K562 (cell line): ENCODE results near the gene FHIT. TPM values are rescaled to one million over a fixed set of nuclear protein-coding genes. Genes with fewer than 3 reads are reported as not detected.

Experiments used
- BRF1 ChIP-seq: IDR thresholded peaks from 3 replicates; pipeline ENCODE4 v1.6.1; 2011; ENCODE audit warnings: borderline replicate concordance, mild to moderate bottlenecking; ENCODE audit not compliant: insufficient read length; ENCODE audit errors: extremely low read depth
- CCNT2 ChIP-seq: IDR thresholded peaks from 2 replicates; pipeline ENCODE4 v1.6.1; 2011; ENCODE audit warnings: borderline replicate concordance, low read depth, mild to moderate bottlenecking, moderate library complexity, mixed read lengths, low read length; ENCODE audit not compliant: insufficient read length; ENCODE audit errors: extremely low read depth
- CEBPG ChIP-seq, 3 experiments: fragments of 200-800 bp in 1 of 3; sonication (Bioruptor generic) in 1 of 3; sonication (generic) in 1 of 3; formaldehyde crosslinking in 1 of 3; IDR thresholded peaks in 2 of 3; conservative IDR thresholded peaks in 1 of 3; 2 replicates each; pipeline versions ENCODE4 v1.6.1 to v1.8.0; 2016 to 2022; ENCODE audit warnings: missing compliant biosample characterization in 2 of 3, missing genetic modification characterization in 2 of 3, mild to moderate bottlenecking in 1 of 3, missing genetic modification reagents in 1 of 3
- ELF2 ChIP-seq: fragments of 250-450 bp; sonication (Bioruptor Pico); IDR thresholded peaks from 2 replicates; pipeline ENCODE4 v1.5.0; 2021; ENCODE audit warnings: mild to moderate bottlenecking
- FOS ChIP-seq: IDR thresholded peaks from 3 replicates; pipeline ENCODE4 v1.6.1; 2011; ENCODE audit not compliant: insufficient read length; ENCODE audit errors: extremely low read depth
- FOSL1 ChIP-seq: fragments of 200-800 bp; sonication (Bioruptor generic); conservative IDR thresholded peaks from 2 replicates; pipeline ENCODE4 v1.6.1; 2016; ENCODE audit warnings: missing genetic modification characterization, missing compliant biosample characterization
- FOXJ2 ChIP-seq: fragments of 200-800 bp; sonication (Bioruptor generic); IDR thresholded peaks from 2 replicates; pipeline ENCODE4 v1.6.1; 2016; ENCODE audit warnings: missing genetic modification characterization, missing compliant biosample characterization
- HMG20A ChIP-seq: fragments of 450-650 bp; formaldehyde crosslinking; conservative IDR thresholded peaks from 2 replicates; pipeline ENCODE4 v1.4.0; 2020; ENCODE audit warnings: mild to moderate bottlenecking, mixed read lengths
- KAT7 ChIP-seq: sonication (generic); formaldehyde crosslinking; IDR thresholded peaks from 2 replicates; pipeline ENCODE4 v1.8.0; 2022; ENCODE audit warnings: missing genetic modification reagents, mild to moderate bottlenecking, borderline replicate concordance
- MBD2 ChIP-seq: sonication (generic); IDR thresholded peaks from 2 replicates; pipeline ENCODE4 v1.6.1; 2016; ENCODE audit warnings: low read depth, borderline replicate concordance
- PHB2 ChIP-seq: fragments of 450-650 bp; IDR thresholded peaks from 2 replicates; pipeline ENCODE4 v1.6.1; 2017; ENCODE audit warnings: low read depth
- POLR3G ChIP-seq: IDR thresholded peaks from 2 replicates; pipeline ENCODE4 v1.6.1; 2011; ENCODE audit not compliant: insufficient read length, insufficient replicate concordance; ENCODE audit errors: extremely low read depth
- RBM14 ChIP-seq: fragments of 200-400 bp; formaldehyde crosslinking; IDR thresholded peaks from 2 replicates; pipeline ENCODE4 v1.6.1; 2018; ENCODE audit warnings: low read depth, mild to moderate bottlenecking, low read length, moderate library complexity, borderline replicate concordance; ENCODE audit not compliant: insufficient read depth
- SIN3A ChIP-seq, 2 experiments: fragments of 150-350 bp in 1 of 2; IDR thresholded peaks; 2 replicates each; pipeline ENCODE4 v1.6.1; 2011 to 2016; ENCODE audit warnings: borderline replicate concordance in 2 of 2, low read depth in 2 of 2, low read length in 2 of 2, mild to moderate bottlenecking in 2 of 2, moderate library complexity in 2 of 2; ENCODE audit not compliant: control insufficient read depth in 1 of 2
- ZC3H4 ChIP-seq: sonication (generic); formaldehyde crosslinking; IDR thresholded peaks from 2 replicates; pipeline ENCODE4 v1.9.0; 2021; ENCODE audit warnings: missing genetic modification reagents, borderline replicate concordance
- ZFX ChIP-seq: sonication (generic); formaldehyde crosslinking; IDR thresholded peaks from 2 replicates; pipeline ENCODE4 v1.8.0; 2022; ENCODE audit warnings: mild to moderate bottlenecking, missing genetic modification reagents, moderate library complexity
- ZNF143 ChIP-seq: sonication (generic); formaldehyde crosslinking; IDR thresholded peaks from 2 replicates; pipeline ENCODE4 v1.9.0; 2022; ENCODE audit warnings: mild to moderate bottlenecking, missing genetic modification reagents
- ZNF347 ChIP-seq: fragments of 450-650 bp; formaldehyde crosslinking; IDR thresholded peaks from 2 replicates; pipeline ENCODE4 v1.4.0; 2020; ENCODE audit warnings: low read depth, mild to moderate bottlenecking, moderate library complexity
- polyA plus RNA-seq, 8 experiments: library from polyadenylated mRNA; depleted of rRNA in 4 of 8; stranded (reverse) in 5 of 8; unstranded in 3 of 8; fragments of >200 nt; fragmentation: Nextera tagmentation in 2 of 8; fragmentation: Illumina TruSeq in 1 of 8; extraction: Ambion mirVana in 2 of 8; extraction: Trizol in 1 of 8; gene quantifications; 2 replicates each; pipeline versions ENCODE4 v1.2.1 to v1.2.3, GENCODE V29; 2011 to 2014; ENCODE audit warnings: inconsistent platforms in 1 of 8, missing spikeins in 1 of 8
- total RNA-seq, 7 experiments: library from RNA; depleted of rRNA in 6 of 7; stranded (reverse); fragments of >200 nt in 6 of 7; fragmentation: Illumina TruSeq in 2 of 7; extraction: Trizol in 2 of 7; gene quantifications; 2 replicates each; pipeline versions ENCODE4 v1.2.1 to v1.2.3, GENCODE V29; 2011 to 2021; ENCODE audit warnings: low replicate concordance in 1 of 7
- TF ChIP-seq, protein P1 (sequence below): sonication (generic); formaldehyde crosslinking; IDR thresholded peaks from 2 replicates; pipeline ENCODE4 v1.4.0; 2020; ENCODE audit warnings: mild to moderate bottlenecking, missing genetic modification reagents
- TF ChIP-seq, protein P2 (sequence below), 2 experiments: fragments of 450-650 bp; IDR thresholded peaks; 2 replicates each; pipeline ENCODE4 v1.6.1; 2016
- TF ChIP-seq, protein P3 (sequence below): sonication (generic); formaldehyde crosslinking; IDR thresholded peaks from 2 replicates; pipeline ENCODE4 v1.8.0; 2022; ENCODE audit warnings: mild to moderate bottlenecking, low read depth, missing genetic modification reagents
- TF ChIP-seq, protein P4 (sequence below): fragments of 450-650 bp; IDR thresholded peaks from 2 replicates; pipeline ENCODE4 v1.6.1; 2017; ENCODE audit warnings: antibody characterized with exemption

Gene FHIT
- total and polyA plus RNA-seq, 9 of the 15 experiments (the other 6 are each of a cell fraction or from before 2014, with no cell fraction given) = 1.7 to 9.1 (median 4.3) TPM

DNA sequence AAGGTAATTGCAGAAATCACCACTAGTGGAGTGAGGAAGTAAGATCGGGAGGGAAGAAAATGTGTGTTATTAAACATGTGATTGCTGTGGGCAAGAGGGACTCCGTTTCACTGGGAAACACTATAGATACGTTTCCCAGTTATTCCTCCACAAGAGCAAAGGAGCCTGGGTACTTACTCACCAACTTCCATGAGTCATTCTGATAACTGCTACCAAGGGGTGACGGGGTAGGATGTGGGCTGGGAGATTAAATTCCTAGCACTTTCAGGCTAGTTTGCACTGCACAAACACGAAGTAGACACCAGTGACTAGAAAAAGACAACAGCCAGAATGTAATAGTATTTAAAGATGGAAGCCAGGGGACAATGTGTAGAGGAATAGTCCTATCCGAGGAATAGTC lies 1388.6 kb downstream of the FHIT start (continued):
- TF ChIP-seq, protein P1, sequence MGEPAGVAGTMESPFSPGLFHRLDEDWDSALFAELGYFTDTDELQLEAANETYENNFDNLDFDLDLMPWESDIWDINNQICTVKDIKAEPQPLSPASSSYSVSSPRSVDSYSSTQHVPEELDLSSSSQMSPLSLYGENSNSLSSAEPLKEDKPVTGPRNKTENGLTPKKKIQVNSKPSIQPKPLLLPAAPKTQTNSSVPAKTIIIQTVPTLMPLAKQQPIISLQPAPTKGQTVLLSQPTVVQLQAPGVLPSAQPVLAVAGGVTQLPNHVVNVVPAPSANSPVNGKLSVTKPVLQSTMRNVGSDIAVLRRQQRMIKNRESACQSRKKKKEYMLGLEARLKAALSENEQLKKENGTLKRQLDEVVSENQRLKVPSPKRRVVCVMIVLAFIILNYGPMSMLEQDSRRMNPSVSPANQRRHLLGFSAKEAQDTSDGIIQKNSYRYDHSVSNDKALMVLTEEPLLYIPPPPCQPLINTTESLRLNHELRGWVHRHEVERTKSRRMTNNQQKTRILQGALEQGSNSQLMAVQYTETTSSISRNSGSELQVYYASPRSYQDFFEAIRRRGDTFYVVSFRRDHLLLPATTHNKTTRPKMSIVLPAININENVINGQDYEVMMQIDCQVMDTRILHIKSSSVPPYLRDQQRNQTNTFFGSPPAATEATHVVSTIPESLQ (CRISPR knock-in tag) = no peak
- TF ChIP-seq FOSL1 (peak; percentile 89), FOS (peak; percentile 6), HMG20A (no peak), CCNT2 (no peak), ZNF143 (CRISPR knock-in tag) (no peak), POLR3G (no peak), CEBPG (CRISPR knock-in tag; IDR thresholded peaks at IDR 0.05) (no peak), CEBPG (tag; conservative IDR thresholded peaks at IDR 0.05 in 1 of 2, IDR thresholded peaks at IDR 0.05 in 1 of 2) (no peak), MBD2 (no peak), FOXJ2 (no peak), ZFX (CRISPR knock-in tag) (no peak), ZNF347 (CRISPR knock-in tag) (no peak), SIN3A (IDR thresholded peaks at IDR 0.05; ENCODE audit: borderline replicate concordance in 2 of 2, control insufficient read depth in 1 of 2, low read depth in 2 of 2, low read length in 2 of 2) (no peak), KAT7 (no peak), ELF2 (CRISPR knock-in tag) (no peak), ZC3H4 (CRISPR knock-in tag) (no peak), RBM14 (no peak), PHB2 (no peak), BRF1 (no peak)
- TF ChIP-seq, protein P2, sequence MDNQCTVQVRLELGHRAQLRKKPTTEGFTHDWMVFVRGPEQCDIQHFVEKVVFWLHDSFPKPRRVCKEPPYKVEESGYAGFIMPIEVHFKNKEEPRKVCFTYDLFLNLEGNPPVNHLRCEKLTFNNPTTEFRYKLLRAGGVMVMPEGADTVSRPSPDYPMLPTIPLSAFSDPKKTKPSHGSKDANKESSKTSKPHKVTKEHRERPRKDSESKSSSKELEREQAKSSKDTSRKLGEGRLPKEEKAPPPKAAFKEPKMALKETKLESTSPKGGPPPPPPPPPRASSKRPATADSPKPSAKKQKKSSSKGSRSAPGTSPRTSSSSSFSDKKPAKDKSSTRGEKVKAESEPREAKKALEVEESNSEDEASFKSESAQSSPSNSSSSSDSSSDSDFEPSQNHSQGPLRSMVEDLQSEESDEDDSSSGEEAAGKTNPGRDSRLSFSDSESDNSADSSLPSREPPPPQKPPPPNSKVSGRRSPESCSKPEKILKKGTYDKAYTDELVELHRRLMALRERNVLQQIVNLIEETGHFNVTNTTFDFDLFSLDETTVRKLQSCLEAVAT (IDR thresholded peaks at IDR 0.05) = no peak
- TF ChIP-seq, protein P3, sequence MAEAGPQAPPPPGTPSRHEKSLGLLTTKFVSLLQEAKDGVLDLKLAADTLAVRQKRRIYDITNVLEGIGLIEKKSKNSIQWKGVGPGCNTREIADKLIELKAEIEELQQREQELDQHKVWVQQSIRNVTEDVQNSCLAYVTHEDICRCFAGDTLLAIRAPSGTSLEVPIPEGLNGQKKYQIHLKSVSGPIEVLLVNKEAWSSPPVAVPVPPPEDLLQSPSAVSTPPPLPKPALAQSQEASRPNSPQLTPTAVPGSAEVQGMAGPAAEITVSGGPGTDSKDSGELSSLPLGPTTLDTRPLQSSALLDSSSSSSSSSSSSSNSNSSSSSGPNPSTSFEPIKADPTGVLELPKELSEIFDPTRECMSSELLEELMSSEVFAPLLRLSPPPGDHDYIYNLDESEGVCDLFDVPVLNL = no peak
- TF ChIP-seq, protein P4, sequence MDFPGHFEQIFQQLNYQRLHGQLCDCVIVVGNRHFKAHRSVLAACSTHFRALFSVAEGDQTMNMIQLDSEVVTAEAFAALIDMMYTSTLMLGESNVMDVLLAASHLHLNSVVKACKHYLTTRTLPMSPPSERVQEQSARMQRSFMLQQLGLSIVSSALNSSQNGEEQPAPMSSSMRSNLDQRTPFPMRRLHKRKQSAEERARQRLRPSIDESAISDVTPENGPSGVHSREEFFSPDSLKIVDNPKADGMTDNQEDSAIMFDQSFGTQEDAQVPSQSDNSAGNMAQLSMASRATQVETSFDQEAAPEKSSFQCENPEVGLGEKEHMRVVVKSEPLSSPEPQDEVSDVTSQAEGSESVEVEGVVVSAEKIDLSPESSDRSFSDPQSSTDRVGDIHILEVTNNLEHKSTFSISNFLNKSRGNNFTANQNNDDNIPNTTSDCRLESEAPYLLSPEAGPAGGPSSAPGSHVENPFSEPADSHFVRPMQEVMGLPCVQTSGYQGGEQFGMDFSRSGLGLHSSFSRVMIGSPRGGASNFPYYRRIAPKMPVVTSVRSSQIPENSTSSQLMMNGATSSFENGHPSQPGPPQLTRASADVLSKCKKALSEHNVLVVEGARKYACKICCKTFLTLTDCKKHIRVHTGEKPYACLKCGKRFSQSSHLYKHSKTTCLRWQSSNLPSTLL = no peak
